Adrenal gland (tissue), 5 donors: ENCODE results near the gene PDRG1.

Source experiments
- POLR2A ChIP-seq, 2 donors: fragments of 450-650 bp; IDR thresholded peaks; one replicate each; pipeline ENCODE4 v1.6.1; 2017; ENCODE audit warnings: antibody characterized with exemption in 2 of 2, mild to moderate bottlenecking in 2 of 2, moderate library complexity in 1 of 2
- TF ChIP-seq, protein P1 (sequence below), 6 experiments: fragments of 450-650 bp in 4 of 6; fragments of 200-600 bp in 2 of 6; sonication (generic) in 1 of 6; IDR thresholded peaks; 1 replicate in 5 of 6; 2 replicates in 1 of 6; pipeline versions ENCODE4 v1.5.1 to v1.8.0; 2016 to 2021; ENCODE audit warnings: antibody characterized with exemption in 6 of 6, mild to moderate bottlenecking in 2 of 6, moderate library complexity in 1 of 6
- donor health status: DM: no; HTN: no; CAD: no.

DNA sequence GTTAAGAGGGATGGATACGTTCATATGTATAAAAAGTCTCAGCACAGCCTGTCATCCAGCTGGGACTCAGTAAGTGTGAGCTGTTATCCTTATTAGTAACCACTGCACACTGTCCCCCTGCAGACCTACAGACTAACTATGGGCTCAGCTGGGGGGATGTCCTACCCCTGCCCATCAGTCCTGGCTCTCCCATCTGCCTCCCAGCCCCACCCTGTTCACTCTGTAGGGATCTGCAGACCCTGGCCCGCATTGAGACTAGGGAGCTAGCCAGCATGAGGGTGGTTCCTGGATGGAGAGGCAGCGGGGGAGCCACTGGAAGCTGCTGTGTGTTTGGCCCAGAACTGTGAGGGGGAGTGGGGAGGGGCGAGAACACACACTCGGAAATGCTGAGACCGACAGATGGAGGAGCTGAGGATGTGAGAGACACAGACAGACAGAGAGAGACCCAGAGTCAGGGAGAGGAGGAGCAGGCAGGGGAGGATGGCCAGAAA lies 33.2 kb upstream of the PDRG1 start:
- TF ChIP-seq, protein P1, sequence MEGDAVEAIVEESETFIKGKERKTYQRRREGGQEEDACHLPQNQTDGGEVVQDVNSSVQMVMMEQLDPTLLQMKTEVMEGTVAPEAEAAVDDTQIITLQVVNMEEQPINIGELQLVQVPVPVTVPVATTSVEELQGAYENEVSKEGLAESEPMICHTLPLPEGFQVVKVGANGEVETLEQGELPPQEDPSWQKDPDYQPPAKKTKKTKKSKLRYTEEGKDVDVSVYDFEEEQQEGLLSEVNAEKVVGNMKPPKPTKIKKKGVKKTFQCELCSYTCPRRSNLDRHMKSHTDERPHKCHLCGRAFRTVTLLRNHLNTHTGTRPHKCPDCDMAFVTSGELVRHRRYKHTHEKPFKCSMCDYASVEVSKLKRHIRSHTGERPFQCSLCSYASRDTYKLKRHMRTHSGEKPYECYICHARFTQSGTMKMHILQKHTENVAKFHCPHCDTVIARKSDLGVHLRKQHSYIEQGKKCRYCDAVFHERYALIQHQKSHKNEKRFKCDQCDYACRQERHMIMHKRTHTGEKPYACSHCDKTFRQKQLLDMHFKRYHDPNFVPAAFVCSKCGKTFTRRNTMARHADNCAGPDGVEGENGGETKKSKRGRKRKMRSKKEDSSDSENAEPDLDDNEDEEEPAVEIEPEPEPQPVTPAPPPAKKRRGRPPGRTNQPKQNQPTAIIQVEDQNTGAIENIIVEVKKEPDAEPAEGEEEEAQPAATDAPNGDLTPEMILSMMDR (IDR thresholded peaks at IDR 0.05), result no peak
- TF ChIP-seq POLR2A (IDR thresholded peaks at IDR 0.05), result no peak
